Measurements from ENCODE around the gene HADHB.
"Not testable (repeated sequence)": the region's sequence is repeated elsewhere in the genome, so short reads cannot be mapped to it uniquely, and the experiment has no call there.

HADHB gene

GRCh38 chr2:26329083-26329482, 84.3 kb downstream of the HADHB start:
- DNase-seq (ENCODE audit: low read depth), result not testable (repeated sequence)

- peak; percentile 69 for DNase-seq (ENCODE audit: low read depth)
These were observed 85.4 kb downstream of the HADHB start for GRCh38 chr2:26330114-26330549.

GRCh38 chr2:26330604-26331003, 85.9 kb downstream of the HADHB start:
- DNase-seq (ENCODE audit: low read depth), result no peak

GRCh38 chr2:26331321-26331720, 86.6 kb downstream of the HADHB start:
- DNase-seq (ENCODE audit: low read depth), result not testable (repeated sequence)

GRCh38 chr2:26333293-26333692, 88.6 kb downstream of the HADHB start:
- DNase-seq (ENCODE audit: low read depth), result no peak

- DNase-seq (ENCODE audit: low read depth), result no peak
These were observed 90.5 kb downstream of the HADHB start for GRCh38 chr2:26335231-26335630.

GRCh38 chr2:26336719-26337118, 92.0 kb downstream of the HADHB start:
- DNase-seq (ENCODE audit: low read depth), result no peak

GRCh38 chr2:26337298-26337697, 92.6 kb downstream of the HADHB start:
- DNase-seq (ENCODE audit: low read depth), result no peak

Measured in activated T-helper 9 cell treated with anti-CD3 and anti-CD28 coated beads, Interleukin-2, amount 50 U/mL, for 16 hours (primary cell).